Measurements from ENCODE around the gene ZNF326.

DNA sequence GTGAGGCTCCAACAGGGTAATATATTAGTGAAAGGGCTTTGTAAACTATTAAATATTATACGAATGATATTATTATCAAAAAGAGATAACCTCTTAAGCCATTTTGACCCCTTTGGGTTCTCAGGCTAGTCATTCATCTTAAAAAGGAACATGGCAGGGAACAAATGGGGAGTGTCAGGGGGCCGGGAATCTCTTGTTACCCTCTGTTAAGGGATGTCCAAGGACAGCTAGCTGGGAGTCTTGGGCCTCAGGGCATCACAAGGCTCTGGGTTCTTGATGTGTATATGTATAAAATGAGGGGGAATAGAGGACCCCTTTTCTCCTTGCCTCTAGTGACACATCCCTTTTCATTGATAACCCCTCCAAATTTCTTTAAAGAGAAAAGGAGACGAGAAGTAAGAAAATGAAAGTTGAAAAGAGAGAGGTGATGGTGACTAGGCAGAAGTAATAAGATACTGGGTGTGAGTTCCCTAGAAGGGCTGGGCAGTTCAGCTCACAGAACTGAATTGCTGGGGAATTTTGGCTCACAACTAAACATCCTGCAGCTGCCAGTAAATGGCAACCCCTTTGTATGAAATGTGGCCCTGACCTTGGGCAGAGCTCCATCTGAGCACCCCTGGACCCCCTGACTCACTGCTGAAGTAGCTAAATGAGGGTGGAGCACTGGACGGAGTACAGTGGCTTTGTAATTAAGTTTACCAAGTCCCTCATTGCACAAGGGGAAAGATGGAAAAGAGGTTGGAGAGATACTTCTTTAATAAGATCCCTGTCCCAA, 20.0 kb upstream of the ZNF326 start:
- no peak for TF ChIP-seq CEBPB (IDR thresholded peaks at IDR 0.05; ENCODE audit: low read depth, low read length)
- TF ChIP-seq, protein P1, sequence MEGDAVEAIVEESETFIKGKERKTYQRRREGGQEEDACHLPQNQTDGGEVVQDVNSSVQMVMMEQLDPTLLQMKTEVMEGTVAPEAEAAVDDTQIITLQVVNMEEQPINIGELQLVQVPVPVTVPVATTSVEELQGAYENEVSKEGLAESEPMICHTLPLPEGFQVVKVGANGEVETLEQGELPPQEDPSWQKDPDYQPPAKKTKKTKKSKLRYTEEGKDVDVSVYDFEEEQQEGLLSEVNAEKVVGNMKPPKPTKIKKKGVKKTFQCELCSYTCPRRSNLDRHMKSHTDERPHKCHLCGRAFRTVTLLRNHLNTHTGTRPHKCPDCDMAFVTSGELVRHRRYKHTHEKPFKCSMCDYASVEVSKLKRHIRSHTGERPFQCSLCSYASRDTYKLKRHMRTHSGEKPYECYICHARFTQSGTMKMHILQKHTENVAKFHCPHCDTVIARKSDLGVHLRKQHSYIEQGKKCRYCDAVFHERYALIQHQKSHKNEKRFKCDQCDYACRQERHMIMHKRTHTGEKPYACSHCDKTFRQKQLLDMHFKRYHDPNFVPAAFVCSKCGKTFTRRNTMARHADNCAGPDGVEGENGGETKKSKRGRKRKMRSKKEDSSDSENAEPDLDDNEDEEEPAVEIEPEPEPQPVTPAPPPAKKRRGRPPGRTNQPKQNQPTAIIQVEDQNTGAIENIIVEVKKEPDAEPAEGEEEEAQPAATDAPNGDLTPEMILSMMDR (IDR thresholded peaks at IDR 0.05; ENCODE audit: control extremely low read depth in 1 of 3, insufficient read depth in 1 of 3, low read depth in 1 of 3, low read length in 3 of 3) = no peak
- no peak for TF ChIP-seq RAD21 (IDR thresholded peaks at IDR 0.05 in 1 of 2, conservative IDR thresholded peaks at IDR 0.05 in 1 of 2; ENCODE audit: low read depth in 2 of 2, low read length in 2 of 2)
- no peak for TF ChIP-seq KDM5A (IDR thresholded peaks at IDR 0.05; ENCODE audit: low read length)
- no peak for TF ChIP-seq RNF2 (IDR thresholded peaks at IDR 0.05; ENCODE audit: borderline replicate concordance, low read depth, low read length, missing control alignments, poor library complexity, severe bottlenecking)
- no peak for TF ChIP-seq SP2 (IDR thresholded peaks at IDR 0.05; ENCODE audit: low read length)
- no peak for TF ChIP-seq EGR1 (IDR thresholded peaks at IDR 0.05; ENCODE audit: borderline replicate concordance, low read depth, low read length)
- TF ChIP-seq MAFK (IDR thresholded peaks at IDR 0.05; ENCODE audit: low read depth, low read length) = no peak
- TF ChIP-seq, protein P2, sequence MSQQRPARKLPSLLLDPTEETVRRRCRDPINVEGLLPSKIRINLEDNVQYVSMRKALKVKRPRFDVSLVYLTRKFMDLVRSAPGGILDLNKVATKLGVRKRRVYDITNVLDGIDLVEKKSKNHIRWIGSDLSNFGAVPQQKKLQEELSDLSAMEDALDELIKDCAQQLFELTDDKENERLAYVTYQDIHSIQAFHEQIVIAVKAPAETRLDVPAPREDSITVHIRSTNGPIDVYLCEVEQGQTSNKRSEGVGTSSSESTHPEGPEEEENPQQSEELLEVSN (IDR thresholded peaks at IDR 0.05) = no peak
- no peak for TF ChIP-seq ZNF274 (IDR thresholded peaks at IDR 0.05; ENCODE audit: borderline replicate concordance, extremely low read depth, low read length)
- TF ChIP-seq, protein P3, sequence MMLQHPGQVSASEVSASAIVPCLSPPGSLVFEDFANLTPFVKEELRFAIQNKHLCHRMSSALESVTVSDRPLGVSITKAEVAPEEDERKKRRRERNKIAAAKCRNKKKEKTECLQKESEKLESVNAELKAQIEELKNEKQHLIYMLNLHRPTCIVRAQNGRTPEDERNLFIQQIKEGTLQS (IDR thresholded peaks at IDR 0.05; ENCODE audit: insufficient read depth, low read depth, low read length) = no peak

Measured in H1 (cell line).